Measurements from ENCODE around the gene NKX2-3.

The NKX2-3 gene

GRCh38 chr10:99555825-99556523, 23.2 kb downstream of the NKX2-3 start:
- TF ChIP-seq CTCF (IDR thresholded peaks at IDR 0.05; ENCODE audit: low read depth, low read length): no peak
- no peak overlapping the region for H3K4me3 ChIP-seq (replicated peaks in 1 of 2; ENCODE audit: low read depth in 2 of 2, low read length in 2 of 2)
- DNase-seq (ENCODE audit: low read depth in 2 of 2): no peak

- no peak overlapping the region for H3K4me3 ChIP-seq (replicated peaks in 1 of 2; ENCODE audit: low read depth in 2 of 2, low read length in 2 of 2)
- no peak for DNase-seq (ENCODE audit: low read depth in 2 of 2)
- no peak for TF ChIP-seq CTCF (IDR thresholded peaks at IDR 0.05; ENCODE audit: low read depth, low read length)
These were observed 24.3 kb downstream of the NKX2-3 start for GRCh38 chr10:99557044-99557443.

GRCh38 chr10:99558708-99559107, 26.0 kb downstream of the NKX2-3 start:
- no peak overlapping the region for H3K4me3 ChIP-seq (replicated peaks in 1 of 2; ENCODE audit: low read depth in 2 of 2, low read length in 2 of 2)
- TF ChIP-seq CTCF (IDR thresholded peaks at IDR 0.05; ENCODE audit: low read depth, low read length): no peak
- DNase-seq (ENCODE audit: low read depth in 2 of 2): no peak

GRCh38 chr10:99560277-99561126, 27.8 kb downstream of the NKX2-3 start:
- no peak overlapping the region for H3K4me3 ChIP-seq (replicated peaks in 1 of 2; ENCODE audit: low read depth in 2 of 2, low read length in 2 of 2)
- TF ChIP-seq CTCF (IDR thresholded peaks at IDR 0.05; ENCODE audit: low read depth, low read length): peak; percentile 62
- peak; percentile 59 to 64 for DNase-seq (ENCODE audit: low read depth in 2 of 2)

- TF ChIP-seq CTCF (IDR thresholded peaks at IDR 0.05; ENCODE audit: low read depth, low read length): no peak
- no peak for DNase-seq (ENCODE audit: low read depth in 2 of 2)
- no peak overlapping the region for H3K4me3 ChIP-seq (replicated peaks in 1 of 2; ENCODE audit: low read depth in 2 of 2, low read length in 2 of 2)
These were observed 29.9 kb downstream of the NKX2-3 start for GRCh38 chr10:99562631-99563030.

GRCh38 chr10:99564361-99564760, 31.6 kb downstream of the NKX2-3 start:
- H3K4me3 ChIP-seq (replicated peaks in 1 of 2; ENCODE audit: low read depth in 2 of 2, low read length in 2 of 2): no peak overlapping the region
- no peak for DNase-seq (ENCODE audit: low read depth in 2 of 2)
- TF ChIP-seq CTCF (IDR thresholded peaks at IDR 0.05; ENCODE audit: low read depth, low read length): no peak
